ENCODE data around the gene PARD3.

DNA sequence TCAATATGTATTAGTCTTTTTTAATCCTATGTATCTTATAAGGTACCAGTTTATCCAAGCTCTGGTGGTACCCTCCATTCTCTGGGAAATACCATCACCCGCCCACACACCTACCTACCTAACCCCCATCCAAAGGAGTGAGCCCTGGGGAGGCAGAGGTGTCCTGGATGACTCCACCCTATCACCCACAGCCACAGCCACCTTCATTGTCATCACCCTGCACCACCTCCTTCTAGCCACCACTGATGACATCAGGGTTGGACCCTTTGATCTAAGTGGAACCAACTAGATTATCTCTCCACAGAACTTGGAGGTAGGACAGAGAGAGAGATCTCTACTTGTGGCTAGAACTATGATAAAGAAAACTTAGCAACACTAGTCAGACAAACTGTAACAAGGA, 259.4 kb downstream of the PARD3 start:
- TF ChIP-seq, protein P1, sequence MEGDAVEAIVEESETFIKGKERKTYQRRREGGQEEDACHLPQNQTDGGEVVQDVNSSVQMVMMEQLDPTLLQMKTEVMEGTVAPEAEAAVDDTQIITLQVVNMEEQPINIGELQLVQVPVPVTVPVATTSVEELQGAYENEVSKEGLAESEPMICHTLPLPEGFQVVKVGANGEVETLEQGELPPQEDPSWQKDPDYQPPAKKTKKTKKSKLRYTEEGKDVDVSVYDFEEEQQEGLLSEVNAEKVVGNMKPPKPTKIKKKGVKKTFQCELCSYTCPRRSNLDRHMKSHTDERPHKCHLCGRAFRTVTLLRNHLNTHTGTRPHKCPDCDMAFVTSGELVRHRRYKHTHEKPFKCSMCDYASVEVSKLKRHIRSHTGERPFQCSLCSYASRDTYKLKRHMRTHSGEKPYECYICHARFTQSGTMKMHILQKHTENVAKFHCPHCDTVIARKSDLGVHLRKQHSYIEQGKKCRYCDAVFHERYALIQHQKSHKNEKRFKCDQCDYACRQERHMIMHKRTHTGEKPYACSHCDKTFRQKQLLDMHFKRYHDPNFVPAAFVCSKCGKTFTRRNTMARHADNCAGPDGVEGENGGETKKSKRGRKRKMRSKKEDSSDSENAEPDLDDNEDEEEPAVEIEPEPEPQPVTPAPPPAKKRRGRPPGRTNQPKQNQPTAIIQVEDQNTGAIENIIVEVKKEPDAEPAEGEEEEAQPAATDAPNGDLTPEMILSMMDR (IDR thresholded peaks at IDR 0.05; ENCODE audit: insufficient read depth, low read length, poor library complexity, severe bottlenecking): no peak
- TF ChIP-seq EZH2phosphoT487 (conservative IDR thresholded peaks at IDR 0.05; ENCODE audit: low read length): no peak
